HCT116 (cell line): ENCODE results near the gene SETD1B. TPM values are rescaled to one million over a fixed set of nuclear protein-coding genes. Genes with fewer than 3 reads are reported as not detected.

Source experiments
- ATAC-seq: fragments of 200-7000 bp; cut with Tn5 transposase; 2 replicates; pipeline ENCODE4 v1.9.1; 2020; ENCODE audit warnings: mild to moderate bottlenecking, moderate library complexity
- BruUV-seq: library from RNA; stranded (reverse); fragments of 400-500 nt; replicated peaks from 2 replicates; lab custom pipeline; 2021; lab: Mats Ljungman, UMichigan
- CTCF ChIA-PET: fragments of 300-600 bp; sonication (Branson Sonifier 250); formaldehyde crosslinking; loops from one replicate; lab custom pipeline; 2021; ENCODE audit warnings: antibody characterized with exemption; lab: Charles Lee
- POLR2A ChIA-PET: fragments of 300-600, 350-600 bp; sonication (Branson Sonifier 250); formaldehyde crosslinking; loops from one replicate; lab custom pipeline; 2021; ENCODE audit warnings: antibody characterized with exemption; lab: Charles Lee
- RAD21 ChIA-PET, 2 experiments: fragments of 300-600 bp; sonication (Branson Sonifier 250); formaldehyde crosslinking; loops; one replicate each; lab custom pipeline; 2023; ENCODE audit warnings: low total read pairs in 2 of 2; ENCODE audit not compliant: uncharacterized antibody in 2 of 2, unreplicated experiment in 2 of 2, low non-redundant PET in 1 of 2; lab: Charles Lee
- DNase-seq: peaks from one replicate; pipeline ENCODE4 v3.0.0-alpha.2; 2010; ENCODE audit warnings: low read depth, low spot score
- H2AFZ ChIP-seq: fragments of 200-600 bp; shearing (Covaris generic), sonication (generic); 2 replicates; pipeline ENCODE4 v1.6.1; 2017; ENCODE audit warnings: low read depth, mixed run types, mixed read lengths, antibody characterized with exemption, low read length; ENCODE audit not compliant: poor library complexity, severe bottlenecking
- H3K27ac ChIP-seq: 2 replicates; pipeline ENCODE4 v1.5.1; 2012; ENCODE audit warnings: low read depth, low read length
- H3K27me3 ChIP-seq: fragments of 200-600 bp; sonication (generic); 2 replicates; pipeline ENCODE4 v1.6.1; 2016; ENCODE audit warnings: mixed run types, low read length, mixed read lengths; ENCODE audit not compliant: insufficient read depth
- H3K36me3 ChIP-seq, 2 experiments: fragments of 200-500 bp in 1 of 2; fragments of 200-600 bp in 1 of 2; sonication (Bioruptor generic) in 1 of 2; sonication (generic) in 1 of 2; 2 replicates each; pipeline versions ENCODE4 v1.5.1 to v1.6.1; 2014 to 2016; ENCODE audit warnings: low read length in 2 of 2, inconsistent platforms in 1 of 2, mixed read lengths in 1 of 2, mixed run types in 1 of 2; ENCODE audit not compliant: insufficient read depth in 2 of 2, control insufficient read depth in 1 of 2
- H3K4me1 ChIP-seq, 2 experiments: fragments of 200-600 bp in 1 of 2; sonication (generic) in 1 of 2; 2 replicates each; pipeline versions ENCODE4 v1.5.1 to v1.6.1; 2012 to 2017; ENCODE audit warnings: low read length in 2 of 2, inconsistent platforms in 1 of 2, mild to moderate bottlenecking in 1 of 2, mixed read lengths in 1 of 2, mixed run types in 1 of 2, moderate library complexity in 1 of 2; ENCODE audit not compliant: insufficient read depth in 2 of 2, control insufficient read depth in 1 of 2
- H3K4me2 ChIP-seq: fragments of 200-600 bp; sonication (generic); 2 replicates; pipeline ENCODE4 v1.6.1; 2017; ENCODE audit warnings: mixed run types, low read length, mixed read lengths
- H3K4me3 ChIP-seq, 2 experiments: fragments of 200-600 bp in 1 of 2; sonication (generic) in 1 of 2; replicated peaks in 1 of 2; 2 replicates each; pipeline ENCODE4 v1.5.1; 2011 to 2016; ENCODE audit warnings: low read length in 2 of 2, control low read depth in 1 of 2, low read depth in 1 of 2, mild to moderate bottlenecking in 1 of 2, mixed read lengths in 1 of 2, mixed run types in 1 of 2
- H3K79me2 ChIP-seq: fragments of 200-600 bp; sonication (generic); 2 replicates; pipeline ENCODE4 v1.6.1; 2017; ENCODE audit warnings: mild to moderate bottlenecking, mixed run types, low read length, moderate library complexity, mixed read lengths; ENCODE audit not compliant: insufficient read depth
- H3K9ac ChIP-seq: fragments of 200-600 bp; sonication (generic); 2 replicates; pipeline ENCODE4 v1.6.1; 2016; ENCODE audit warnings: low read length, mixed read lengths
- H3K9me2 ChIP-seq: fragments of 200-600 bp; sonication (generic), shearing (Covaris generic); 2 replicates; pipeline ENCODE4 v1.6.1; 2017; ENCODE audit warnings: mixed run types, mild to moderate bottlenecking, moderate library complexity; ENCODE audit not compliant: insufficient read depth
- H3K9me3 ChIP-seq, 2 experiments: fragments of 200-500 bp in 1 of 2; fragments of 200-600 bp in 1 of 2; sonication (Bioruptor generic) in 1 of 2; sonication (generic) in 1 of 2; 2 replicates each; pipeline ENCODE4 v1.6.1; 2014 to 2017; ENCODE audit warnings: low read length in 2 of 2, mixed read lengths in 2 of 2, inconsistent platforms in 1 of 2, low read depth in 1 of 2, mild to moderate bottlenecking in 1 of 2, mixed run types in 1 of 2, moderate library complexity in 1 of 2; ENCODE audit not compliant: control insufficient read depth in 1 of 2, insufficient read depth in 1 of 2
- H4K20me1 ChIP-seq: fragments of 200-600 bp; sonication (generic), shearing (Covaris generic); 2 replicates; pipeline ENCODE4 v1.6.1; 2017; ENCODE audit warnings: mixed run types, mild to moderate bottlenecking, moderate library complexity; ENCODE audit not compliant: insufficient read depth
- POLR2AphosphoS5 ChIP-seq: IDR thresholded peaks from 2 replicates; pipeline ENCODE4 v1.6.1; 2011; ENCODE audit warnings: mild to moderate bottlenecking, low read depth, low read length, moderate library complexity
- SIN3A ChIP-seq: IDR thresholded peaks from 2 replicates; pipeline ENCODE4 v1.6.1; 2012; ENCODE audit warnings: low read depth
- ZBTB33 ChIP-seq: IDR thresholded peaks from 2 replicates; pipeline ENCODE4 v1.6.1; 2011; ENCODE audit warnings: mild to moderate bottlenecking, low read length, moderate library complexity; ENCODE audit not compliant: insufficient replicate concordance; ENCODE audit errors: extremely low read depth
- ZFX ChIP-seq: fragments of 450-650 bp; IDR thresholded peaks from 2 replicates; pipeline ENCODE4 v1.6.1; 2017
- intact Hi-C: fragments of 100-400 bp; cut with micrococcal nuclease; formaldehyde crosslinking; loops from 2 replicates; pipeline ENCODE4 v1.10.0; 2022
- total RNA-seq: library from RNA; stranded (reverse); gene quantifications from one replicate; pipeline ENCODE4 v1.2.1, GENCODE V29; 2021; ENCODE audit not compliant: unreplicated experiment

SETD1B gene
- total RNA-seq, 1 experiment from 2014 or later: 17.5 TPM

GRCh38 chr12:121804417-121805111 lies 755 bp downstream of the SETD1B start:
- no TSS peak for BruUV-seq
- H3K4me2 ChIP-seq: peak overlapping the region; percentile 98
- RAD21 ChIA-PET: no interaction called here
- H3K4me1 ChIP-seq: peaks cover 21 to 49% of the 10 kb centered on the region in 2 experiments
- TF ChIP-seq ZFX (peak; percentile 1; the same call in 1 of the 2 replicates), SIN3A (no peak)
- peak overlapping the region; percentile 92 for H3K9ac ChIP-seq
- peaks cover 60% of the 10 kb centered on the region for H3K79me2 ChIP-seq
- no peak for ATAC-seq
- no peaks in the 10 kb centered on the region for H4K20me1 ChIP-seq
- H3K27ac ChIP-seq: peak overlapping the region; percentile 100
- intact Hi-C loops: no loop called here
- no peaks in the 10 kb centered on the region for H3K27me3 ChIP-seq
- H3K9me3 ChIP-seq: no peaks in the 10 kb centered on the region
- H3K9me2 ChIP-seq: no peaks in the 10 kb centered on the region
- CTCF ChIA-PET: interaction anchor here (3.2 to 3.9 kb wide), 2 partner anchors 9 to 11 kb away, joined by 30 to 33 read pairs; partner anchors contain the start of gene RHOF
- no peak for DNase-seq
- peaks cover 3 to 20% of the 10 kb centered on the region in 2 experiments; a peak in 3 of 4 replicates for H3K36me3 ChIP-seq
- H3K4me3 ChIP-seq: peak overlapping the region; percentile 74 to 85
- H2AFZ ChIP-seq: no peak overlapping the region
- POLR2A ChIA-PET: interaction anchor here (1.1 to 2.2 kb wide), 2 partner anchors 10 to 33 kb away, joined by 3 to 8 read pairs; partner anchors contain the start of gene RHOF

- Histone ChIP-seq H3K9me2 (no peaks in the 10 kb centered on the region), H3K9me3 (no peaks in the 10 kb centered on the region), H4K20me1 (no peaks in the 10 kb centered on the region), H3K4me1 (peaks cover 21 to 41% of the 10 kb centered on the region in 2 experiments), H3K27ac (peak overlapping the region; percentile 100), H3K79me2 (peaks cover 66% of the 10 kb centered on the region), H3K9ac (peak overlapping the region; percentile 92), H2AFZ (no peak overlapping the region), H3K36me3 (peaks cover 3 to 20% of the 10 kb centered on the region in 2 experiments; a peak in 3 of 4 replicates), H3K4me2 (peak overlapping the region; percentile 98), H3K4me3 (peak overlapping the region; percentile 74 to 85), H3K27me3 (no peaks in the 10 kb centered on the region)
- ATAC-seq (no peak), DNase-seq (no peak)
- TF ChIP-seq ZBTB33 (no peak), POLR2AphosphoS5 (no peak; the same call in 1 of the 2 replicates)
- ChIA-PET CTCF (interaction anchor here (3.9 kb wide), 1 partner anchor 10 kb away, joined by 33 read pairs; the partner anchor contains the start of gene RHOF), RAD21 (no interaction called here), POLR2A (interaction anchor here (2.2 kb wide), 1 partner anchor 11 kb away, joined by 8 read pairs; the partner anchor contains the start of gene RHOF)
- no TSS peak for BruUV-seq
- intact Hi-C loops: no loop called here
Measured at GRCh38 chr12:121805171-121806008, 1.6 kb downstream of the SETD1B start.
